A549 (cell line): ENCODE measurements around the gene ARHGEF10L.

Experiments
- CBX8 ChIP-seq: fragments of 200-600 bp; sonication (generic); IDR thresholded peaks from 2 replicates; pipeline ENCODE4 v1.6.1; 2016
- CEBPB ChIP-seq, 2 experiments: fragments of >200 bp in 1 of 2; sonication (Bioruptor Twin) in 1 of 2; formaldehyde crosslinking in 1 of 2; IDR thresholded peaks; 2 replicates each; pipeline ENCODE4 v1.6.1; 2012 to 2016
- CTCF ChIP-seq: fragments of >200 bp; sonication (Bioruptor Twin); formaldehyde crosslinking; IDR thresholded peaks from 3 replicates; pipeline ENCODE4 v1.5.1; 2016
- EHMT2 ChIP-seq: fragments of 200-600 bp; sonication (generic); IDR thresholded peaks from 2 replicates; pipeline ENCODE4 v1.6.1; 2016; ENCODE audit warnings: antibody characterized with exemption, low read depth, mild to moderate bottlenecking, moderate library complexity
- EP300 ChIP-seq, 2 experiments: fragments of >200 bp; sonication (Bioruptor Twin); formaldehyde crosslinking; IDR thresholded peaks; 2 replicates in 1 of 2; 3 replicates in 1 of 2; pipeline ENCODE4 v1.6.1; 2016 to 2017
- FOXS1 ChIP-seq: fragments of 250-450 bp; sonication (Bioruptor Pico); IDR thresholded peaks from 2 replicates; pipeline ENCODE4 v1.5.0; 2020; ENCODE audit warnings: mild to moderate bottlenecking, moderate library complexity
- HDAC2 ChIP-seq: fragments of 200-600 bp; sonication (generic); IDR thresholded peaks from 2 replicates; pipeline ENCODE4 v1.6.1; 2016
- HOXB13 ChIP-seq: fragments of 250-450 bp; sonication (Bioruptor Pico); IDR thresholded peaks from 2 replicates; pipeline ENCODE4 v1.5.0; 2020; ENCODE audit warnings: low read depth, mild to moderate bottlenecking, moderate library complexity
- POLR2A ChIP-seq: IDR thresholded peaks from 2 replicates; pipeline ENCODE4 v1.6.1; 2012; ENCODE audit warnings: mild to moderate bottlenecking, low read length
- RAD21 ChIP-seq, 2 experiments: fragments of >200 bp in 1 of 2; sonication (Bioruptor Twin) in 1 of 2; formaldehyde crosslinking in 1 of 2; IDR thresholded peaks in 1 of 2; conservative IDR thresholded peaks in 1 of 2; 2 replicates in 1 of 2; 3 replicates in 1 of 2; pipeline ENCODE4 v1.6.1; 2012 to 2018; ENCODE audit warnings: inconsistent platforms in 1 of 2
- RFX5 ChIP-seq: fragments of 450-650 bp; IDR thresholded peaks from 2 replicates; pipeline ENCODE4 v1.7.1; 2014; ENCODE audit warnings: antibody characterized with exemption, mild to moderate bottlenecking, moderate library complexity
- TF ChIP-seq, protein P1 (sequence below): fragments of 200-600 bp; sonication (generic); IDR thresholded peaks from 2 replicates; pipeline ENCODE4 v1.6.1; 2016; ENCODE audit warnings: antibody characterized with exemption, mild to moderate bottlenecking, moderate library complexity
- TF ChIP-seq, protein P2 (sequence below): IDR thresholded peaks from 2 replicates; pipeline ENCODE4 v1.6.1; 2012

DNA sequence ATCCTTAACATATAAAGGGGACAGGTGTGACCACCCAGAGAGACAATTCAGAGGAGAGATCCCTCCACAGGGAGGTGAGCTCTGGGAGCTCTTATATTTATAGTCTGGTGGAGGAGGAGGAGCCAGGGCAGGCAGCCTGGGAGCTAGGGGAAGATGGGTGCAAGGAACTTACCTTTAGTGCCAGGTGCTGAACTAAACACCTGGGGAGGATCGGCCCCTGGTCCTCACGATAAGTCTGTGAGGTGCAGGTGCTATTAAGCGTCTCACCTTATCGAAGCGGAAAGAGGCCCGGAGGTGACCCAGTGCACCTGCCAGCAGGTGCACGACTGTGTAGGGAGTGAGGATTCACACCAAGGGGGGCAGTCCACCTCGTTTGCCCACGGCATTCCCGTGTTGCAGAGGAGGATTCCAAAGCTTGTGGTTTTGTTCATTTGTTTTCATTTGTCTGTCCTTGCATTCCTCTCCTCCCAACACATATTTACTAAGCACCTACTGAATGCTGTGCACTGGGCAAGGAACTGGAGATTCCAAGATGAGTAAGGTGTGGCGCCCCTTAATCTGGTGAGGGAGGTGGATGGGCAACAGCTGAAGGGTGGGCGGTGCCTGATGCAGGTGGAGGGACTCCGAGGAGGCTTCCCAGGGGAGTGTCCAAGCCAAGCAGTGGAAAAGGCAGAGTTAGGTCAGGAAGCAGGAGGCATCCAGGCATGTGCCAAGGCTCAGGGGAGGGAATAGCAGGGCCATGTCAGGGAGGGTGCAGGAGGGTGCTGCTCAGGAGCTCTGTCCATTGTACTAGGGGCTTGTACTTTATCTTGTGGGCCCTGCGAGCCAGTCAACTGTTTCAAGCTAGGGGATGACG is 11.5 kb downstream of the ARHGEF10L start:
- no peak for TF ChIP-seq CTCF
- TF ChIP-seq EHMT2, result no peak
- TF ChIP-seq, protein P1, sequence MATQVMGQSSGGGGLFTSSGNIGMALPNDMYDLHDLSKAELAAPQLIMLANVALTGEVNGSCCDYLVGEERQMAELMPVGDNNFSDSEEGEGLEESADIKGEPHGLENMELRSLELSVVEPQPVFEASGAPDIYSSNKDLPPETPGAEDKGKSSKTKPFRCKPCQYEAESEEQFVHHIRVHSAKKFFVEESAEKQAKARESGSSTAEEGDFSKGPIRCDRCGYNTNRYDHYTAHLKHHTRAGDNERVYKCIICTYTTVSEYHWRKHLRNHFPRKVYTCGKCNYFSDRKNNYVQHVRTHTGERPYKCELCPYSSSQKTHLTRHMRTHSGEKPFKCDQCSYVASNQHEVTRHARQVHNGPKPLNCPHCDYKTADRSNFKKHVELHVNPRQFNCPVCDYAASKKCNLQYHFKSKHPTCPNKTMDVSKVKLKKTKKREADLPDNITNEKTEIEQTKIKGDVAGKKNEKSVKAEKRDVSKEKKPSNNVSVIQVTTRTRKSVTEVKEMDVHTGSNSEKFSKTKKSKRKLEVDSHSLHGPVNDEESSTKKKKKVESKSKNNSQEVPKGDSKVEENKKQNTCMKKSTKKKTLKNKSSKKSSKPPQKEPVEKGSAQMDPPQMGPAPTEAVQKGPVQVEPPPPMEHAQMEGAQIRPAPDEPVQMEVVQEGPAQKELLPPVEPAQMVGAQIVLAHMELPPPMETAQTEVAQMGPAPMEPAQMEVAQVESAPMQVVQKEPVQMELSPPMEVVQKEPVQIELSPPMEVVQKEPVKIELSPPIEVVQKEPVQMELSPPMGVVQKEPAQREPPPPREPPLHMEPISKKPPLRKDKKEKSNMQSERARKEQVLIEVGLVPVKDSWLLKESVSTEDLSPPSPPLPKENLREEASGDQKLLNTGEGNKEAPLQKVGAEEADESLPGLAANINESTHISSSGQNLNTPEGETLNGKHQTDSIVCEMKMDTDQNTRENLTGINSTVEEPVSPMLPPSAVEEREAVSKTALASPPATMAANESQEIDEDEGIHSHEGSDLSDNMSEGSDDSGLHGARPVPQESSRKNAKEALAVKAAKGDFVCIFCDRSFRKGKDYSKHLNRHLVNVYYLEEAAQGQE, result no peak
- TF ChIP-seq, protein P2, sequence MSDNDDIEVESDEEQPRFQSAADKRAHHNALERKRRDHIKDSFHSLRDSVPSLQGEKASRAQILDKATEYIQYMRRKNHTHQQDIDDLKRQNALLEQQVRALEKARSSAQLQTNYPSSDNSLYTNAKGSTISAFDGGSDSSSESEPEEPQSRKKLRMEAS, result no peak
- TF ChIP-seq CEBPB (IDR thresholded peaks at IDR 0.05), result no peak
- no peak for TF ChIP-seq POLR2A
- no peak for TF ChIP-seq CBX8
- TF ChIP-seq RAD21 (conservative IDR thresholded peaks at IDR 0.05 in 1 of 2, IDR thresholded peaks at IDR 0.05 in 1 of 2), result no peak
- no peak for TF ChIP-seq FOXS1 (CRISPR knock-in tag)
- no peak for TF ChIP-seq HOXB13
- no peak for TF ChIP-seq HDAC2
- no peak for TF ChIP-seq RFX5
- no peak for TF ChIP-seq EP300 (IDR thresholded peaks at IDR 0.05)
